Cerebellar nuclear complex (tissue), 1 donor: Measurements from ENCODE around the gene ABTB2.

Experiments used
- DNase-seq, 2 experiments: peaks; one replicate each; lab custom pipeline; 2025; lab: John Stamatoyannopoulos, UW

The ABTB2 gene

GRCh38 chr11:34105079-34105956 is 252.5 kb downstream of the ABTB2 start, which contains the start of gene NAT10:
Gene NAT10, plus strand, starts transcription at chr11:34105629. Its CDS starts 2,597 bp downstream, at chr11:34108226.
- DNase-seq, result peak; percentile 5 to 69

GRCh38 chr11:34104680-34105078 is 253.1 kb downstream of the ABTB2 start:
- no peak for DNase-seq
